H1 (cell line): ENCODE data around the gene VEZT. TPM values are rescaled to one million over a fixed set of nuclear protein-coding genes. Genes with fewer than 3 reads are reported as not detected.

Experiments used
- TCF12 ChIP-seq: IDR thresholded peaks from 2 replicates; pipeline ENCODE4 v1.6.1; 2011; ENCODE audit warnings: low read depth, mild to moderate bottlenecking, low read length
- polyA plus RNA-seq, 7 experiments: library from polyadenylated mRNA; depleted of rRNA in 3 of 7; stranded (reverse) in 5 of 7; unstranded in 2 of 7; fragments of >200 nt in 5 of 7; fragments of 200-250 nt in 2 of 7; gene quantifications; 1 replicate in 5 of 7; 2 replicates in 1 of 7; 4 replicates in 1 of 7; pipeline versions ENCODE4 v1.2.1 to v1.2.3, GENCODE V29; 2011 to 2013; ENCODE audit warnings: missing spikeins in 2 of 7, mixed read lengths in 2 of 7
- total RNA-seq: library from RNA; stranded (reverse); fragmentation: NEBNext Ultra II Directional; extraction: Animal tissue kit (Norgen Biotek cat#: 25700); gene quantifications from 2 replicates; pipeline ENCODE4 v1.2.1, GENCODE V29; 2021

VEZT gene
- total and polyA plus RNA-seq, 2 of the 8 experiments (the other 6 are each of a cell fraction or from before 2014, with no cell fraction given) = 44.0 to 56.1 TPM

DNA sequence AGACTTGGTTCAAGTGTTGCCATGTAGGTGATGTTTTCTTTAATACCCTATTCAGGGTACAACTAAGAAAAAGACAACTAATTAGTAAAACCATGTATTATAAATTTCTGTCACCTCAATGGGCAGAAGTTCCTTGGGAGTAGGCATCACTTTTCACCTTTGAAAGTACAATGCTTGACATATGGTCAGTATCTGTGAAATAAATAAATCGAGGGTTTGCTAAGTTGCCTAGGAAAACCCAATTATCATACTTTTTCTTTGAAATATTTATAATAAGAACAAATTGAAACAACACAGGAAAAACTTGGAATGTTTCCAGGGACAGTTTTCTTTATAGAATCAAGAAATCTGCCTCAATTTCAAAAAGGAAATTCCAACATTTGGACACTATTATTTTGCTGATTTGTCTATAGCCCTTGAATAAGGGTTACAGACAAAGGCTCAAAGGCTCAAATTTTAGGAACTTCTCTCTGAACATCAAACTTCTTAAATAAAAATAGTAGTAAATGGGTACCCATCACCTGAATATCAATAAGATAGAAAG, 14.0 kb upstream of the VEZT start (continued):
- TF ChIP-seq TCF12 = no peak
